CD4-positive, alpha-beta memory T cell (primary cell): ENCODE measurements around the gene DUS1L. TPM values are rescaled to one million over a fixed set of nuclear protein-coding genes. Genes with fewer than 3 reads are reported as not detected.

ENCODE experiments used
- CTCF ChIA-PET: fragments of 350-600 bp; sonication (Branson Sonifier 250); formaldehyde crosslinking; loops from one replicate; lab custom pipeline; 2021; ENCODE audit warnings: inconsistent platforms; ENCODE audit not compliant: partially characterized antibody; lab: Charles Lee
- POLR2A ChIA-PET: fragments of 350-600 bp; sonication (Branson Sonifier 250); formaldehyde crosslinking; loops from one replicate; lab custom pipeline; 2021; ENCODE audit not compliant: partially characterized antibody; lab: Charles Lee
- DNase-seq, 5 donors: peaks; one replicate each; pipeline versions ENCODE4 v3.0.0 to v3.0.0-alpha.2; 2020 to 2022; ENCODE audit warnings: mixed read lengths in 1 of 5
- H3K27ac ChIP-seq: one replicate; pipeline ENCODE4 v1.7.0; 2013; ENCODE audit warnings: low read depth, low read length
- H3K27me3 ChIP-seq: 2 replicates; pipeline ENCODE4 v1.7.0; 2013; ENCODE audit warnings: mild to moderate bottlenecking, low read length, moderate library complexity; ENCODE audit not compliant: insufficient read depth
- H3K36me3 ChIP-seq: 2 replicates; pipeline ENCODE4 v1.7.0; 2013; ENCODE audit warnings: mild to moderate bottlenecking, low read length, moderate library complexity; ENCODE audit not compliant: insufficient read depth
- H3K4me1 ChIP-seq: 2 replicates; pipeline ENCODE4 v1.7.0; 2013; ENCODE audit warnings: mild to moderate bottlenecking, low read length, moderate library complexity; ENCODE audit not compliant: insufficient read depth
- H3K4me3 ChIP-seq, 2 donors: one replicate each; pipeline ENCODE4 v1.7.0; 2013; ENCODE audit warnings: low read length in 2 of 2, mild to moderate bottlenecking in 1 of 2
- H3K9me3 ChIP-seq, 2 donors: one replicate each; pipeline ENCODE4 v1.7.0; 2013; ENCODE audit warnings: low read length in 2 of 2, control low read depth in 1 of 2; ENCODE audit not compliant: control insufficient read depth in 1 of 2
- H3K27ac Mint-ChIP-seq, 7 donors: one replicate each; pipeline ENCODE4 v1.8.0; 2020 to 2021; ENCODE audit warnings: mixed read lengths in 7 of 7, mild to moderate bottlenecking in 6 of 7, inconsistent platforms in 3 of 7, moderate library complexity in 3 of 7
- H3K27me3 Mint-ChIP-seq, 2 donors: one replicate each; pipeline ENCODE4 v1.8.0; 2020 to 2021; ENCODE audit warnings: mixed read lengths in 2 of 2
- H3K36me3 Mint-ChIP-seq, 2 donors: one replicate each; pipeline ENCODE4 v1.8.0; 2020 to 2021; ENCODE audit warnings: mixed read lengths in 2 of 2, inconsistent platforms in 1 of 2, mild to moderate bottlenecking in 1 of 2
- H3K4me1 Mint-ChIP-seq, 4 donors: one replicate each; pipeline ENCODE4 v1.8.0; 2020 to 2021; ENCODE audit warnings: mixed read lengths in 4 of 4, mild to moderate bottlenecking in 1 of 4
- H3K4me3 Mint-ChIP-seq, 8 donors: one replicate each; pipeline ENCODE4 v1.8.0; 2020 to 2021; ENCODE audit warnings: mixed read lengths in 8 of 8, mild to moderate bottlenecking in 7 of 8, moderate library complexity in 6 of 8, inconsistent platforms in 3 of 8
- H3K9me3 Mint-ChIP-seq, 8 donors: one replicate each; pipeline ENCODE4 v1.8.0; 2020 to 2021; ENCODE audit warnings: mixed read lengths in 8 of 8, mild to moderate bottlenecking in 5 of 8, inconsistent platforms in 3 of 8, moderate library complexity in 1 of 8
- intact Hi-C: fragments of 100-400 bp; cut with micrococcal nuclease; formaldehyde crosslinking; loops from one replicate; pipeline ENCODE4 v1.15.1; 2023
- polyA plus RNA-seq, 2 donors: library from polyadenylated mRNA; unstranded; fragments of 300-500 nt; fragmentation: Illumina TruSeq; gene quantifications; one replicate each; pipeline ENCODE4 v1.2.3, GENCODE V29; 2021
- total RNA-seq, 2 experiments: library from RNA; stranded (reverse); gene quantifications; one replicate each; pipeline ENCODE4 v1.2.3, GENCODE V29; 2021

The DUS1L gene
- total and polyA plus RNA-seq, 4 experiments from 2014 or later: 48.1 to 141 (median 139) TPM

DNA sequence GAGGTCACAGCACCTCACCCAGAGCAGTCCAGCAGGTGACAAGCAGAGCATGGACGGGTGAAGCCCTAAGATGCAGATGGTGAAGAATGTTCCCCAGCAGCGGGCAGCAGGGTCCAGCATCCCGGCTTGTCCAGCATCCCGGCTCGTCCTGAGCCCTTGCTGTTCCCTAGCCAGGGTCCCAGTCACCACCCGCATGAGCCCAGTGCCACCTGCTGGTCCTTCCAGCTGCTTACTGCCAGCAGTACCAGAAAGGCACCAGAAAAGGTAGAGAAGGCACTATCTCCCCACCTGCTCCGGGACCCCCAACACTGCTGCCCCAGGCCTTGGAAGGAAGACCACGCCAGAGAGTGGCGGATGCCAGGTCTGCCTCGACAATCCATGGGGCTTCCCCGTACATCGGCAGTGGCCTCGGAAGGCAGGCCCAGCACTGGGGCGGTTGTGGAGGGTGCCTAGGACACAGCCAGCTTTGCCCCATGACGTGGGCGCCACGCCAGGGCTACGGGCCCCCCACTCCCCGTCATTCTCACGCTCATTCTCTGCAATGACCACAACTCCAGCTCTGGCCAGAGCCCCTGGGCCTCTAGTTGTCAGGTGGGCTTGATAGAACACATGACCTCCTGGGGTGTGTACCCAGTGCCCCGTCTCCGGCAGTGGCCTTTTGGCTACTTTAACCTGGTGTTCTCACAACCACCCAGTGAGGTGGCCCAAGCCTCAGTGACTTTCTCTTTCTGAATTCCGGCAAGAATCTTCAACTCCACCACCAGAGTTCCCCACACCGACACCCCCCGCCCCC lies 44.3 kb downstream of the DUS1L start:
- no peaks in the 10 kb centered on the region for H3K9me3 ChIP-seq
- H3K4me3 ChIP-seq: peak overlapping the region in 1 of 2 donors; percentile 72
- peak overlapping the region; percentile 68 to 89 (median 83) for H3K27ac Mint-ChIP-seq
- H3K27me3 Mint-ChIP-seq: no peaks in the 10 kb centered on the region
- no peaks in the 10 kb centered on the region for H3K9me3 Mint-ChIP-seq
- peaks cover 3 to 30% (median 18%) of the 10 kb centered on the region in 4 donors for H3K4me1 Mint-ChIP-seq
- CTCF ChIA-PET: interaction anchor here (1.3 to 7.5 kb wide), 6 partner anchors 9 to 67 kb away, joined by 4 to 81 read pairs (median 12); partner anchors contain the start of genes DCXR and NOTUM
- H3K27me3 ChIP-seq: no peaks in the 10 kb centered on the region
- H3K4me3 Mint-ChIP-seq: peak overlapping the region; percentile 81 to 89 (median 86)
- peaks cover 28% of the 10 kb centered on the region for H3K4me1 ChIP-seq
- H3K36me3 ChIP-seq: no peaks in the 10 kb centered on the region
- POLR2A ChIA-PET: interaction anchor here (1.0 to 5.1 kb wide), 10 partner anchors 9 to 104 kb away, joined by 3 to 57 read pairs (median 12); partner anchors contain the start of genes DCXR, DUS1L, FASN and NOTUM
- peaks cover 3% of the 10 kb centered on the region in 2 donors for H3K36me3 Mint-ChIP-seq
- intact Hi-C loops: loop anchor here (1.0 to 5.0 kb wide), 4 partner anchors 62 to 181 kb away; partner anchors contain the start of genes FASN and P4HB
- DNase-seq: peak; percentile 48 to 62 (median 59)
- H3K27ac ChIP-seq: peak overlapping the region; percentile 65

DNA sequence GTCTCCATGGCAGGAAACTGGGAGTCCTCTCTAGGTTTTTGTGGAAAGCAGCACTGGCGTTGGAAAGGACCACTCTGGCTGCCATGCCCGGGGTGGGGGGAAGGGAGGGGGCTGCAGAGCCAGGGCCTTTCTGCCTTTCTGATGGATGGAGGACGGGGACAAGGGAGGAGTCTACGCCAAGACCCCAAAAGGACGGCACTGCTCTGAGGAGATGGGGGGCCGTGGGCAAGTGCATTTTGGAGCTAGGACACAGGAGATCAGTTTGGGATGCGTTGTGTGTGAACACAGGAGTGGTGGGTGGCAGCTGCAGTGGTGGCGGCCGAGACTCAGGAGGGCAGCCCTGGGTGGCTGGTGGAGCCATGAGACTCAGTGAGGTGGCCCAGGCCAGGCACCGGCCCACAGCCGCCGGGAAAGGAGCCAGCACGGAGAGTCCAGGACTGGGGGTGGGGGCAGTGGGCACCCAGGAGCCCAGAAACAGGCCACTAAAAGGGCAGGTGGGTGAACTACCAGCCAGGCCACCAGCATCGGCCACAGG lies 45.0 kb downstream of the DUS1L start:
- Mint-ChIP-seq H3K4me1 (peaks cover 3 to 30% (median 18%) of the 10 kb centered on the region in 4 donors), H3K4me3 (no peak overlapping the region), H3K27me3 (no peaks in the 10 kb centered on the region), H3K36me3 (peaks cover 3% of the 10 kb centered on the region in 2 donors), H3K27ac (peak overlapping the region in 1 of 7 donors; percentile 7), H3K9me3 (no peaks in the 10 kb centered on the region)
- no peak overlapping the region for H3K27ac ChIP-seq
- intact Hi-C loops: loop anchor here (1.0 to 5.0 kb wide), 4 partner anchors 61 to 182 kb away; partner anchors contain the start of genes FASN and P4HB
- ChIA-PET POLR2A (interaction anchor here (0.6 to 5.1 kb wide), 8 partner anchors 10 to 150 kb away, joined by 3 to 57 read pairs (median 9); partner anchors contain the start of genes ARHGDIA, DCXR, NOTUM and RAC3), CTCF (interaction anchor here (1.0 to 7.5 kb wide), 10 partner anchors 10 to 106 kb away, joined by 3 to 81 read pairs (median 8); partner anchors contain the start of genes DCXR and NOTUM)
- H3K9me3 ChIP-seq: no peaks in the 10 kb centered on the region
- DNase-seq: peak in 1 of 5 donors; percentile 17
- no peaks in the 10 kb centered on the region for H3K27me3 ChIP-seq
- no peaks in the 10 kb centered on the region for H3K36me3 ChIP-seq
- H3K4me1 ChIP-seq: peaks cover 28% of the 10 kb centered on the region
- H3K4me3 ChIP-seq: no peak overlapping the region

DNA sequence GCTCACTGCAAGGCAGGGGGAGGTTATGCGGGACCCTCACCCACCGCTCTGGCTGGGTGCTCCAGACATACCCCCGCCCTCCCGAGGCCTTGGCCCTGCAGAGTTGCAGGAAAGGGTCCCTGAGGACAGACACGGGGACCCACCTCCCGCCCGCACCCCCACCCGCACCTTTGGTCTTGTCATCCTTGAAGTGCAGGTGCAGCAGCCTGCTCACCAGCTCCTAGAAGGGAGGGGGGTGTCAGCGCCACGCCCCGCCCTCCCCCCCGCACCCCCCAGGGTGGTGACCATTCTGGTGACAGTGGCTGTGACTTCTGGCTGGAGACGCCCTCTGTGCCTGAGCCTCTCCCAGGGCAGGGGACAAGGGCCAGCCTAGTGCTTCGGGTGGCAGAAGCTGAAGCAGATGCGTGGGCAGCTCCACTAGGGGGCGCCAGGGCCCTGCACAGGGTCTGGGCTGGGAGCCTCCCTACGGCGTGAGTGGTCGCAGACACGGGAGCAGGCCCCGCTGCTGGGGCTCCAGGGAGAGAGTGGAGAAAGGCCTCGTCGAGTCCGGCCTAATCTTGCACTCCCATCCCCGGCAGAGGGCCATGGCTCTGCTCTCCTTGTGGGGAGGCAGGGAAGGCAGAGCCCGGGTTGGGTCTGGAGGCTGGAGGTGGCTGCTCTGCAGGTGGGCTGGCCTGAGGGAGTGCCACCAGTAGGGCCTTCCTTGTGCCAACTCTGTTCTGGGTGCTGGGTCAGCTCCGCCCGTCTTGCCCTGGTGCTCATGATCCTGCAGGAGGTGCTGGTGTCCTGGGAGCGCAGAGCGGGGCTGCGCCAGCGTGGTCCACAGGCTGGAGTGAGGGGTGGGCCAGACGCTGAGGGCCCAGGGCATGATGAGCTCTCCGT lies 45.7 kb downstream of the DUS1L start:
- peaks cover 28% of the 10 kb centered on the region for H3K4me1 ChIP-seq
- H3K27me3 ChIP-seq: no peaks in the 10 kb centered on the region
- Mint-ChIP-seq H3K4me1 (peaks cover 3 to 26% (median 17%) of the 10 kb centered on the region in 4 donors), H3K9me3 (no peaks in the 10 kb centered on the region), H3K27ac (no peak overlapping the region), H3K27me3 (no peaks in the 10 kb centered on the region), H3K4me3 (peak overlapping the region in 1 of 8 donors; percentile 30), H3K36me3 (peaks cover 3% of the 10 kb centered on the region in 2 donors)
- H3K27ac ChIP-seq: no peak overlapping the region
- intact Hi-C loops: loop anchor here (5.0 kb wide), 3 partner anchors 77 to 182 kb away; partner anchors contain the start of genes FASN and P4HB
- ChIA-PET CTCF (interaction anchor here (0.9 to 7.5 kb wide), 13 partner anchors 10 to 107 kb away, joined by 3 to 81 read pairs (median 5); partner anchors contain the start of genes ASPSCR1, DCXR and NOTUM), POLR2A (interaction anchor here (0.6 to 5.1 kb wide), 5 partner anchors 18 to 149 kb away, joined by 3 to 57 read pairs (median 3); partner anchors contain the start of genes ARHGDIA, DCXR and NOTUM)
- H3K4me3 ChIP-seq: no peak overlapping the region
- no peaks in the 10 kb centered on the region for H3K9me3 ChIP-seq
- no peaks in the 10 kb centered on the region for H3K36me3 ChIP-seq
- peak; percentile 43 to 56 (median 55) for DNase-seq

- no peaks in the 10 kb centered on the region for H3K36me3 ChIP-seq
- Mint-ChIP-seq H3K9me3 (no peaks in the 10 kb centered on the region), H3K36me3 (peaks cover 3% of the 10 kb centered on the region in 2 donors), H3K27me3 (no peaks in the 10 kb centered on the region), H3K4me1 (peaks cover 3 to 25% (median 17%) of the 10 kb centered on the region in 4 donors), H3K27ac (peak overlapping the region in 1 of 7 donors; percentile 11), H3K4me3 (no peak overlapping the region)
- intact Hi-C loops: no loop called here
- no peak for DNase-seq
- H3K4me3 ChIP-seq: no peak overlapping the region
- no peaks in the 10 kb centered on the region for H3K9me3 ChIP-seq
- H3K27me3 ChIP-seq: no peaks in the 10 kb centered on the region
- CTCF ChIA-PET: interaction anchor here (0.9 to 7.5 kb wide), 11 partner anchors 10 to 108 kb away, joined by 3 to 81 read pairs (median 5); partner anchors contain the start of genes ASPSCR1 and NOTUM
- H3K4me1 ChIP-seq: peaks cover 25% of the 10 kb centered on the region
- H3K27ac ChIP-seq: no peak overlapping the region
- POLR2A ChIA-PET: interaction anchor here (1.2 to 5.1 kb wide), 3 partner anchors 19 to 59 kb away, joined by 3 to 57 read pairs (median 4); partner anchors contain the start of genes ASPSCR1, DCXR and NOTUM
Observed at GRCh38 chr17:82018989-82019689, 46.5 kb downstream of the DUS1L start.

GRCh38 chr17:82018152-82018988 lies 47.2 kb downstream of the DUS1L start:
- ChIA-PET CTCF (interaction anchor here (1.4 to 7.5 kb wide), 5 partner anchors 9 to 64 kb away, joined by 3 to 81 read pairs (median 5); partner anchors contain the start of genes ASPSCR1 and NOTUM), POLR2A (interaction anchor here (1.2 to 1.7 kb wide), 2 partner anchors 41 to 59 kb away, joined by 4 read pairs; partner anchors contain the start of gene ASPSCR1)
- intact Hi-C loops: no loop called here
- Histone ChIP-seq H3K27me3 (no peaks in the 10 kb centered on the region), H3K4me3 (no peak overlapping the region), H3K27ac (no peak overlapping the region), H3K9me3 (no peaks in the 10 kb centered on the region), H3K36me3 (no peaks in the 10 kb centered on the region), H3K4me1 (peaks cover 19% of the 10 kb centered on the region)
- H3K36me3 Mint-ChIP-seq: peaks cover 3% of the 10 kb centered on the region in 2 donors
- peak overlapping the region in 2 of 7 donors; percentile 11 to 15 for H3K27ac Mint-ChIP-seq
- H3K4me1 Mint-ChIP-seq: peaks cover 3 to 22% (median 15%) of the 10 kb centered on the region in 4 donors
- H3K4me3 Mint-ChIP-seq: peak overlapping the region in 2 of 8 donors; percentile 3 to 59
- no peak for DNase-seq
- no peaks in the 10 kb centered on the region for H3K27me3 Mint-ChIP-seq
- no peaks in the 10 kb centered on the region for H3K9me3 Mint-ChIP-seq
